ENCODE results near the gene NHP2. TPM values are rescaled to one million over a fixed set of nuclear protein-coding genes. Genes with fewer than 3 reads are reported as not detected.

NHP2 gene
- total RNA-seq, result 68.9 and 89.8 TPM in 2 replicates

GRCh38 chr5:178153530-178154340, at the start of gene NHP2:
Gene NHP2 (minus strand): TSS chr5:178153885. CDS start chr5:178153817, 68 bp downstream.

DNA sequence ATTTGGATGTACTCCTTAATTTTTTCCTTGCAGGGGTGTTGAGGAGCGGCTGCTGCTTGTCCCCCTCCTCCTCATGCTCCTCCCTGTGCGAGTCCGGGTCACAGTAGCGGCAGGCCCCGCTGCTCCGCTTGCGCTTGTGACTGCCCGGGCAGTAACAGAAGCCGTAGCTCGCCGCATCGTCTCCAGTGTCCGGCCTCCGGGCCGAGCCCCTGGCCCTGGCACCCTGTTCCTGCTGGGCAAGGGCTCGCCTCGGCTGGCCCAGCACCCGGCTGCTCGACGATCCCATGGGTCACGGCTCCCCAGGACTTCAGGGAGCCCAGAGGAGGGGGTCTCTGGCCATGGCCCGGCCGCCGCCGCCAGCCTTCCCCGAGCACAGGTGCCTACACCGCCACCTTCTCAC, 33.3 kb upstream of the NHP2 start, which contains the start of gene GMCL2:
Gene GMCL2 (minus strand): TSS at position 358 of the 400 bp plus-strand sequence. CDS start 72 bp downstream, at position 286.

DNA sequence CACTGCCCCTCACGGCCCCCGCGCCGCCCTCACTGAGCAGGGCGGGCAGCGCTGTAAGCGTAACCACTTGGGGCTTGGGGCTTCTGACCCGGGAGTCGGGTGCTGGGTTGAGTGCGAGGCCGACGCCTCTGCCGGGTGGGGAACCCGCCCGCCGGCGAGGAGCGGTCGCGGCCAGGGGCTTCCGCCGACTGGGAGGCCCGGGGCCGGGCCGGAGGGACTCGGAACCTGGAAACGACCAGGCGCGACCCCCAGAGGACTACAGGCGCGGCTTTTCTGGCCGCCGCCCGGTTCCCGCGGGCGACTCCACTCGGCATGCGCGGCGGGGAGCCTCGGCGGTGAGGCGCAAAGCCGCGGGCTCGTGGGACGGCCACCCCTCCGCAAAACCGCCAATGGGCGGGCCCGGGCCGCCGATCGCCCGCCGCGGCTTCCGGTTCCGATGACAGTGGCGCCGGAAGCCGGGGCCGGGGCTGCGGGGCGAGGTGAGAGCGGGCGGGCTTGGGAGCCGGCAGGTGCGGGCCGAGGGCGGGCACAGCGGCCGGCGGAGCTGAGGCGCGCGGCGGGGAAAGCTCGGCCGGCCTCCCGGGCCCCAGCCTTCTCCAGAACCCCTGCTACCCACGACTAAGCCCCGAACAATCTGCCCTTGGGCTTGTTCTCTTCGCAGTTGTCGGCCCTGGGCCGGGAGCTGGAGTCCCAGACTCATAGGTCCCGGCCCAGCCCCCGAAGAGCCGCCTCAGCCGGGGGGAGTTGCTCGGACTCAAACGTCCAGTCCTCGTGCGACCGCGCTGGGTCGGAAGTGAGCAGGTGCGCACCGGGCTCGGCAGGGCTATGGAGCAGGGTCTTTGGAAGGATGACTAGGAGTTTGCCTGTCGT, 22.9 kb downstream of the NHP2 start, which contains the start of gene RMND5B:
Gene RMND5B (plus strand): TSS at position 439 of the 870 bp plus-strand sequence. CDS start 7,106 bp downstream, outside the sequence.

GRCh38 chr5:178113141-178113787, 40.4 kb downstream of the NHP2 start, which contains the start of gene N4BP3:
Gene N4BP3 (plus strand): TSS chr5:178113532. CDS start chr5:178119584, 6,052 bp downstream.

Other genes starting within 250 kb of the NHP2 start
- gene PROP1, start 157.6 kb downstream of the NHP2 start, total RNA-seq, result not detected in 2 replicates
- 0.13 and 0.20 TPM in 2 replicates for gene N4BP3, start 40.4 kb downstream of the NHP2 start, total RNA-seq
- 29.1 and 30.0 TPM in 2 replicates for gene RMND5B, start 22.9 kb downstream of the NHP2 start, total RNA-seq
- not detected in 2 replicates for gene GMCL2, start 33.5 kb upstream of the NHP2 start, total RNA-seq
- 29.1 and 37.3 TPM in 2 replicates for gene HNRNPAB, start 50.6 kb upstream of the NHP2 start, total RNA-seq
- gene PHYKPL, start 78.9 kb upstream of the NHP2 start, total RNA-seq, result 38.7 and 42.9 TPM in 2 replicates